UCSD-AML1 (cell line): ENCODE measurements around the gene HOXC11.

Source experiments
- DNase-seq: peaks from one replicate; lab custom pipeline; 2025; ENCODE audit not compliant: unreplicated experiment; lab: John Stamatoyannopoulos, UW

The HOXC11 gene

GRCh38 chr12:54007538-54008259 is 34.8 kb downstream of the HOXC11 start:
- no peak for DNase-seq

GRCh38 chr12:54008260-54008552 is 35.3 kb downstream of the HOXC11 start:
- no peak for DNase-seq

GRCh38 chr12:54009171-54010052 is 36.5 kb downstream of the HOXC11 start:
- no peak for DNase-seq

- DNase-seq, result no peak
Observed at GRCh38 chr12:54010053-54010971, 37.4 kb downstream of the HOXC11 start.

- no peak for DNase-seq
Observed at GRCh38 chr12:54010972-54011664, 38.2 kb downstream of the HOXC11 start.

GRCh38 chr12:54011665-54012532 is 39.0 kb downstream of the HOXC11 start:
- no peak for DNase-seq

- no peak for DNase-seq
Observed at GRCh38 chr12:54012631-54013409, 39.9 kb downstream of the HOXC11 start.

GRCh38 chr12:54014377-54015017 is 41.6 kb downstream of the HOXC11 start:
- no peak for DNase-seq

GRCh38 chr12:54015018-54015931 is 42.3 kb downstream of the HOXC11 start:
- DNase-seq, result no peak

- DNase-seq, result no peak
Observed at GRCh38 chr12:54016051-54016450, 43.1 kb downstream of the HOXC11 start.

GRCh38 chr12:54016478-54016964 is 43.6 kb downstream of the HOXC11 start:
- no peak for DNase-seq

- no peak for DNase-seq
Observed at GRCh38 chr12:54017027-54017788, 44.3 kb downstream of the HOXC11 start.

- DNase-seq, result peak; percentile 68
Observed at GRCh38 chr12:54017878-54018467, 45.0 kb downstream of the HOXC11 start.

- DNase-seq, result no peak
Observed at GRCh38 chr12:54018468-54018984, 45.6 kb downstream of the HOXC11 start.

- no peak for DNase-seq
Observed at GRCh38 chr12:54019091-54019811, 46.3 kb downstream of the HOXC11 start.
